Mucosa of descending colon (tissue), 3 donors: ENCODE measurements around the gene EEF1A1. TPM values are rescaled to one million over a fixed set of nuclear protein-coding genes. Genes with fewer than 3 reads are reported as not detected.
"Not testable (repeated sequence)": the region's sequence is repeated elsewhere in the genome, so short reads cannot be mapped to it uniquely, and the experiment has no call there.

Experiments used
- ATAC-seq: fragments of 200-7000 bp; cut with Tn5 transposase; one replicate; pipeline ENCODE4 v1.9.1; 2020; ENCODE audit warnings: mild to moderate bottlenecking, moderate library complexity
- DNase-seq, 3 donors: peaks; one replicate each; pipeline ENCODE4 v3.0.0-alpha.2; 2020
- H3K36me3 ChIP-seq: fragments of 200-600 bp; one replicate; pipeline ENCODE4 v1.8.0; 2021; ENCODE audit warnings: low read depth, mild to moderate bottlenecking
- H3K4me1 ChIP-seq: fragments of 200-600 bp; one replicate; pipeline ENCODE4 v1.8.0; 2021; ENCODE audit warnings: low read depth, mild to moderate bottlenecking
- H3K4me3 ChIP-seq: fragments of 200-600 bp; one replicate; pipeline ENCODE4 v1.8.0; 2021; ENCODE audit warnings: mild to moderate bottlenecking
- H3K9me3 ChIP-seq: fragments of 200-600 bp; one replicate; pipeline ENCODE4 v1.8.0; 2021; ENCODE audit warnings: mild to moderate bottlenecking
- intact Hi-C, 2 donors: fragments of 100-400 bp; cut with DNase I in 1 of 2; cut with micrococcal nuclease in 1 of 2; formaldehyde crosslinking; loops; one replicate each; pipeline versions ENCODE4 v1.11.0 to v1.11.1; 2022; cut with DNase I, micrococcal nuclease
- total RNA-seq, 3 donors: library from RNA; stranded (reverse); fragmentation: NEBNext Ultra II Directional in 2 of 3; extraction: Animal tissue kit (Norgen Biotek cat#: 25700) in 2 of 3; gene quantifications; one replicate each; pipeline versions ENCODE4 v1.2.1 to v1.2.4, GENCODE V29; 2021 to 2023
- TF ChIP-seq, protein P1 (sequence below): fragments of 200-600 bp; IDR thresholded peaks from one replicate; pipeline ENCODE4 v1.8.0; 2022; ENCODE audit warnings: antibody characterized with exemption, mild to moderate bottlenecking
- donor health status: DM: no; HTN: no; CAD: no; lungs with moderate emphysema.
- donor health status: DM: no; HTN: no; CAD: no.
- donor health status: DM: no; HTN: yes; CAD: no.

Gene EEF1A1
- total RNA-seq, 3 donors from 2014 or later = 6,833 to 8,492 (median 7,090) TPM

DNA sequence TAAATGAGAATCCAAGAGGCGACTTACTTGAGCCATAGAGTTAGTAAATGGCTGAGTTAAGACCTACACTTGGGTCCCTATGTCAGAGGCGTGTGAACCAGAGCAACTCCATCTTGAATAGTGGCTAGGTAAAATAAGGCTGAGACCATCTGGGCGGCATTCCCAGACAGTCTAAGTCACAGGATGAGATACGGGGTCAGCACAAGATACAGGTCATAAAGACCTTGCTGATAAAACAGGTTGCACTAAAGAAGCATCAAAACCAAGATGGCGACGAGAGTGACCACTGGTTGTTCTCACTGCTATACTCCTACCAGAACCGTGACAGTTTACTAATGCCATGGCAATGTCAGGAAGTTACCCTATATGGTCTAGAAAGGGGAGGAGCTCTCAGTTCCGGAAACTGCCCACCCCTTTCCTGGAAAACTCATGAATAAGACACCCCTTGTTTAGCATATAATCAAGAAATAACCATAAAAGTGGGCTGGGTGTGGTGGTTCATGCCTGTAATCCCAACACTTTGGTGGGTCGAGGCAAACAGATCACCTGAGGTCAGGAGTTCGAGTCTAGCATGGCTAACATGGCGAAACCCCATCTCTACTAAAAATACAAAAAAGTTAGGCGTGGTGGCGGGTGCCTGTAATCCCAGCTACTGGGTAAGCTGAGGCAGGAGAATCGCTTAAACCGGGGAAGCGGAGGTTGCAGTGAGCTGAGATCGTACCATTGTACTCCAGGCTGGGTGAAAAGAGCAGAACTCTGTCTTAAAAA, 43.9 kb upstream of the EEF1A1 start:
- ATAC-seq (no peak), DNase-seq (no peak)
- Histone ChIP-seq H3K4me3 (no peak overlapping the region), H3K36me3 (no peaks in the 10 kb centered on the region), H3K4me1 (peaks cover under 1% of the 10 kb centered on the region), H3K9me3 (no peaks in the 10 kb centered on the region)
- TF ChIP-seq, protein P1, sequence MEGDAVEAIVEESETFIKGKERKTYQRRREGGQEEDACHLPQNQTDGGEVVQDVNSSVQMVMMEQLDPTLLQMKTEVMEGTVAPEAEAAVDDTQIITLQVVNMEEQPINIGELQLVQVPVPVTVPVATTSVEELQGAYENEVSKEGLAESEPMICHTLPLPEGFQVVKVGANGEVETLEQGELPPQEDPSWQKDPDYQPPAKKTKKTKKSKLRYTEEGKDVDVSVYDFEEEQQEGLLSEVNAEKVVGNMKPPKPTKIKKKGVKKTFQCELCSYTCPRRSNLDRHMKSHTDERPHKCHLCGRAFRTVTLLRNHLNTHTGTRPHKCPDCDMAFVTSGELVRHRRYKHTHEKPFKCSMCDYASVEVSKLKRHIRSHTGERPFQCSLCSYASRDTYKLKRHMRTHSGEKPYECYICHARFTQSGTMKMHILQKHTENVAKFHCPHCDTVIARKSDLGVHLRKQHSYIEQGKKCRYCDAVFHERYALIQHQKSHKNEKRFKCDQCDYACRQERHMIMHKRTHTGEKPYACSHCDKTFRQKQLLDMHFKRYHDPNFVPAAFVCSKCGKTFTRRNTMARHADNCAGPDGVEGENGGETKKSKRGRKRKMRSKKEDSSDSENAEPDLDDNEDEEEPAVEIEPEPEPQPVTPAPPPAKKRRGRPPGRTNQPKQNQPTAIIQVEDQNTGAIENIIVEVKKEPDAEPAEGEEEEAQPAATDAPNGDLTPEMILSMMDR = no peak
- intact Hi-C loops = no loop called here

DNA sequence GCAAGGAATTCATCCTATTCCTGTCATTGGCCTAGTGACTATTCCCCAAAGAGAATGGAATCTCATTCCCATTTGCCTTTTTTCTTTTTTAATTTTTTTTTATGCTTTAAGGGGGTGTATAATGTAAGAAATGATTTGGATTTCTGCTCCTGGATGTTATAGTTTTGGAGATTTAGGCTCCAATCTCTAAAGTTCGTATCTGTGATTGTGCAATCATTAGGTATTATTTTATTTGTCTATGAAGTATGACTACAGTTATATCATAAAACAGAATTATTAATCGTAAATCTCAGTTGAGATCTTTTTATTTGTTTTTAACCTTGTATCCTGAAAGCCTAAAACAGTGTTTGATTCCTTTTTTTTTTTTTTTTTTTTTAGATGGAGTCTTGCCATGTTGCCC, 41.7 kb upstream of the EEF1A1 start:
- H3K9me3 ChIP-seq = no peaks in the 10 kb centered on the region
- no peak overlapping the region for H3K4me3 ChIP-seq
- DNase-seq = no peak
- no peaks in the 10 kb centered on the region for H3K36me3 ChIP-seq
- no peaks in the 10 kb centered on the region for H3K4me1 ChIP-seq
- ATAC-seq = no peak
- intact Hi-C loops = no loop called here
- TF ChIP-seq, protein P1 = no peak

DNA sequence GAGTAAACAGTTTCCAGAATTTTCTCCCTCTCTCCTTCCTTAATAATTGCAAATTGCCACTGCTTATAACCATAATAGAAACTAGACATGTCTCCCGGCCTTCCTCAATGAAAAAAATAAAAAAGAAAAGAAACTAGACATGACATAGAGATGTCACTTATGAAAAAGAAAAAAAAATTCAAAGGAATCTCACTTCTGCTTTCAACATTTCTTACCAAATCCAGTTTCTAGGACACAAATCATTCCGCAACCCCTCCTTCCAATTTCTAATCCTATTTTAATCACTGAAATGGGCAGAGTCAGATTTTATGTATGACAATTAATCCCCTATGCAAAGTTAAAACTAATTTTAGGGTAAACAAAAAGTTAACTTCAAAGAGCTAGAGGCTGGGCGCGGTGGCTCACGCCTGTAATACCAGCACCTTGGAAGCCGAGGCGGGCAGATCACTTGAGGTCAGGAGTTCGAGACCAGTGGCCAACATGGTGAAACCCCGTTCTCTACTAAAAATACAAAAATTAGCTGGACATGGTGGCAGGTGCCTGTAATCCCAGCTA, 40.1 kb upstream of the EEF1A1 start:
- no peaks in the 10 kb centered on the region for H3K9me3 ChIP-seq
- TF ChIP-seq, protein P1 = no peak
- DNase-seq = no peak
- no peak for ATAC-seq
- intact Hi-C loops = no loop called here
- H3K4me1 ChIP-seq = no peaks in the 10 kb centered on the region
- no peak overlapping the region for H3K4me3 ChIP-seq
- no peaks in the 10 kb centered on the region for H3K36me3 ChIP-seq

DNA sequence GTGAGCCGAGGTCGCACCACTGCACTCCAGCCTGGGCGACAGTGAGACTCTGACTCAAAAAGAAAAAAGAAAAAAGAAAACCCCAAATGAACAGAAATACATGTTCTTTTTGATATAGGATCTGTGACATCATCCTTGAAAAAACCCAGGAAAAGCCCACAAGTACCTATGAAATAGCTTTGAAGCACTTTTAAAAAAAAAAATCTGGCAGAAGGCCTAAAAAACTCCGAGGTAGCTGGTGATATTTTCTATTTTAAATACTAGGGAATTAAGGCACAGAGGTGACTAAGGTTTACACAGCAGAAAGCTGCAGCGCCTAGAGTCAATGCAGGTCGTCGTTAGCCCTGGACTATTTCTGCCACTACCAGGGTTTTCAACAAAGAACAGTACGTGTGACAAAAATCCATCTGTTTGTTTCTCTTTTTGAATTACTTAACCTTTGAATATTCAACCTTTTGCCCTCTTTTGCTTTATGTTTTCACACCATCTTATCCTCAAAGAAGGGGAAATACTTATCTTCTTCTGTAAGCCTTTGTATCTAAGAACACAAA, 39.4 kb upstream of the EEF1A1 start:
- no peak for ATAC-seq
- intact Hi-C loops = no loop called here
- H3K9me3 ChIP-seq = no peaks in the 10 kb centered on the region

DNA sequence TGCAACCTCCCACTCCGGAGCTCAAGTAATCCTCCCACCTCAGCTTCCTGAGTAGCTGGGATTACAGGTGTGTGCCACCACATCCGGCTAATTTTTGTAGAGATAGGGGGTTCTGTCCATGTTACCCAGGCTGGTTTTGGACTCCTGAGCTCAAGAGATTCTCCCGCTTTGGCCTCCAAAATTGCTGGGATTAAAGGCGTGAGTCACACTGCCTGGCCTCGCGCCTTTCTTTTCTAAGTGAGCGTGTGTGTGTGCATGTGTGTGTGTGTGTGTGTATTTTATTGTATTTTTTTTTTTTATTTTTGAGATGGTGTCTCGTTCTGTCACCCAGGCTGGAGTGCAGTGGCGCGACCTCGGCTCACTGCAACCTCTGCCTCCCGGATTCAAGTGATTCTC, 38.6 kb upstream of the EEF1A1 start:
- H3K4me3 ChIP-seq, H3K9me3 ChIP-seq, intact Hi-C loops, H3K4me1 ChIP-seq, DNase-seq, ATAC-seq, H3K36me3 ChIP-seq: not testable (repeated sequence)

More for the DNA sequence above, 39.4 kb upstream of the EEF1A1 start:
- no peak for DNase-seq
- no peaks in the 10 kb centered on the region for H3K36me3 ChIP-seq
- H3K4me1 ChIP-seq = no peaks in the 10 kb centered on the region
- H3K4me3 ChIP-seq = no peak overlapping the region
- TF ChIP-seq, protein P1 = no peak
